HG02970 (cell line): ENCODE data around the gene PSMC1.
"Not testable (repeated sequence)": the region's sequence is repeated elsewhere in the genome, so short reads cannot be mapped to it uniquely, and the experiment has no call there.

Source experiments
- ATAC-seq: cut with Tn5 transposase; IDR thresholded peaks from one replicate; pipeline ENCODE4 v1.9.1; 2021; ENCODE audit warnings: mild to moderate bottlenecking, moderate library complexity, moderate number of reproducible peaks; ENCODE audit not compliant: unreplicated experiment, low FRiP score

The PSMC1 gene

DNA sequence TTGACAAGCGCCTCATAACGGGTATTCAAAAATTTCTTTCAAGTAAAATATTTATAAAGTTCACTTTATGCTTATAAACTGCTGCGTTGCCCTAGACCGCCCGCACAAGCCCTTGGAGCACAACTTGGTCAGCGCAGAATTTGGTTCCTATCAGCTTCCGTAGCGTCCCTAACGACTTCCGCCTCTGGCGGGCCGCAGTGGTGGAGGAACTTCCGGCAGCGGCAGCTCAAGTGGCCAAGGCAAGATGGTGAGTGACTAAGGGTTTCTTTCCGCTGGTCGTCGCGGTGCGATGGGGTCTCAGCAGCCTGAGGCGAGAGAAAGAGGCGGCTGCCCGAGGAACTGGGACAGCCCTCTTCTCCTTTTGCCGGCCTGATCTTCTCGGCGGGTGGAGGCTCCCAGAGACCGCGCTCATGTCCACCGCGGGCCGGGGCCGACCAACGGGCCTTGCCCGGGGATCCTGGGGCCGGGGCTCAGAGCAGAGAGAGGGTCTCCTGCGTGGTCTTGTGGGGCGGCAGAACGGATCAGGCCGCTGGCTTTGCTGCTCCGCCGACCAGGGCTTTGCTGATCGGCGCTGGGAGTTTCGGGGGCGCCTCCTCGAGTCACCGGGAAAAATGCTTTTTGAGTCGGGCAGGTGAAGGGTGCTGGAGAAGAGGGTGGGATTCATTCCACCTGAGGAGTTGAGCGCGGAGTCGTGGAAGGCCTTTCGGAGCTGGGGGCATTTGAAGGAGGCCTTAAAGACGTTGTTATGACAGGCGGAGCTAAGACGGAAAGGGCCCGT is at the start of gene PSMC1:
TSS of gene PSMC1 (plus strand) at position 200 of the 778 bp plus-strand sequence. CDS start at position 245, 45 bp downstream.
- peak; percentile 92 for ATAC-seq

DNA sequence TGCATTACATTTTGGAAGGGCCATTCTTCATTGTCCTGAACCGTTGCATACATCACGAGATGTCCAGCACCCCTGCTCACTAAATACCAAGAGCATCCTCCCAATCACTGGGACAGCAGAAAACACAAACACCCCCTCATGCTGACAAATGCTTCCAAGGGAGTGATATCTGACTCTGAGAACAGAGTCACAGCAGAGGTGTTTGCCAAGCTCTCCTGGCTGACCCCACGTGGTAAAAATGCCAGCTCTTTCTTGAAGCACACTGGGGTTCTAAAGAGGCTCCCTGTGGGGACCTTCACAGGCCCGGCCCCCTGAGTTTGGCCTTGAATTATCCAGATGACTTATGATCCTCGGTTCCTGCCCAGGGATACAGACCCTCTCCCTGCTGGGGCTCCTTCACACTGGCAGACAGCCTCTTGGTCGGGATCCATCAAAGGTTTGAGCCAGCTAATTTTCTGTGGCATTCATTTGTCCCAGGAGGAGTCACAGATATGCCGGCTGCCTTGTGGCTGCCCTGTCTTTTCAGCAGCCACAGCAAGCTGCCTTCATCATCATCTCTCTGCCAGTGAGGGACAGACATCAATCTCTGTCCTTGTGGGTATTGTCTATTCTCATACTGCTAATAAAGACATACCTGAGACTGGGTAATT is 43.1 kb upstream of the PSMC1 start:
- ATAC-seq = no peak

DNA sequence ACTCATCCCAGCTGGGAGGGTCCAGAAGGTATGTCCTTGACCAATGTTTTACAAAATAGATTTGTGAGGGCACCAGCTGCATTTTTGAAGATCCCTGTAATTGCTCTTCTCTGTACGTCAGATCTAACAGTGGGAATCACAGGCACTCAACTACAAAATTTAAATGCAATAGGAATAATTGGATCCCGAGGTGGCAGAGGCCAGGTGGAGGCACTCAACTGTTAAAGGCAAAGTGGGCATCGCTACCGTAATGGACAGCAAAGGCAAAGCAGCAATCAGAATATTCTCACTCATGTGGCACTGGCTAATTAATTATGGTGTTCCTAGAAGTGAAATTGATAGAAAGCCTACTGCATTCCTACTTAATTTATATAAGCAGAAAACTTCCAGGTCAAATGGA is 27.9 kb upstream of the PSMC1 start:
- ATAC-seq = no peak

DNA sequence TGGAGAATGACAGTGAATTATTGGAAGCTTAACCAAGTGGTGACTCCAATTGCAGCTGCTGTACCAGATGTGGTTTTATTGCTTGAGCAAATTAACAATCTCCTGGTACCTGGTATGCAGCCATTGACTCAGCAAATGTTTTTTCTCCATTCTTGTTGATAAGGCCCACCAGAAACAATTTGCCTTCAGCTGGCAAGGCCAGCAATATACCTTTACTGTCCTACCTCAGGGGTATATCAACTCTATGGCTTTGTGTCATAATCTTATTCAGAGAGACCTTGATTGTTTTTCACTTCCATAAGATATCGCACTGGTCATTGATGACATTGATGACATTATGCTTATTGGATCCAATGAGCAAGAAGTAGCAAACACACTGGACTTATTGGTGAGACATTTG is 26.4 kb upstream of the PSMC1 start:
- not testable (repeated sequence) for ATAC-seq

GRCh38 chr14:90235179-90235976 is 21.0 kb upstream of the PSMC1 start:
- ATAC-seq = no peak

DNA sequence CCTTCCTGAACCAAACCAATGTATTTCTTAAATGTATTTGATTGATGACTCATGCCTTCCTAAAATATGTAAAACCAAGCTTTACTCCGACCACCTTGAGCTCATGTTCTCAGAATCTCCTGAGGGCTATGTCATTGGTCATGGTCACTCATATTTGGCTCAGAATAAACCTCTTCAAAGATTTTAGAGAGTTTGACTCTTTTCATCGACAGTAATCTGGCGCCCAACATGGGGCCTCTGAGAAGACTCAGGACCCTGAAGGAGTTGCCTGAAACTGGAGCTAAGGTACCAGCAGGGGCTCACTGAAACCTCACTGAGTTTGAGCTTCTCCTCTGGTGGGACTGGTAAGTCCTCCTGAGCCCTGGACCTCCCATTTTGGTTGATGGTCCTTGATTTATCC is 17.2 kb upstream of the PSMC1 start:
- no peak for ATAC-seq

DNA sequence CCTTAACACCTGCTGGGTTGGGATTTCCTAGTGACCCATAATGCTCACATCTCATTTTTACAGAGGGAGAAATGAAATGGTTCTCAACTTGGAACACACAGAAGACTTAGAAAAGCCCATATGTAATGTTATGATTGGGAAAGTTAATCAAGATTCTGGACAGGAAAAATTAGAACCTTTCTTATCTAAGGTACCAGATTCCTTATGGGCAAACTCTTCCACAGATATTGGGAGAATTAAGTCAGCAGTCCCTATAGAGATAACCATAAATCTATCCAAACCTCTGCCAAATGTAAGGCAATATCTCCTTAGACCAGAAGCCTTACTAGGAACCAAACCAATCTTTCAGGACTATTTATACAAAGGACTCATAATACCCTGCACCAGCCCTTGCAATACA is 13.9 kb upstream of the PSMC1 start:
- ATAC-seq = no peak

DNA sequence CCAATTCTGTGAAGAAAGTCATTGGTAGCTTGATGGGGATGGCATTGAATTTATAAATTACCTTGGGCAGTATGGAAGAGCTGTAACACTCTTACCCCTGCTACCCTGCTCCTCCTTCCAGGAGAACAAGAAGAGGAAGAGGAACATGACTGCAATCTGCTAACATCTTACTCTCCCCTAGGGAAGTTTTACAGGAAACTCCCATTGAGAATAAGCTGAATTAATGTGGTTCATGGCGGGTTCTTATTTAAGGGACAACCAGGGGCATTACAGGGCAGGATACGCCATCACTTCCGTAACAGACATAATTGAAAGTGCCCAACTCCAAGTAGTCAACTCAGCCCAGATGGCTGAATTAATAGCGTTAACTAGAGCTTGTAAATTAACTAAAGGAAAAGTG is 9.4 kb upstream of the PSMC1 start:
- no peak for ATAC-seq

GRCh38 chr14:90247441-90247840 is 8.9 kb upstream of the PSMC1 start:
- ATAC-seq = not testable (repeated sequence)

DNA sequence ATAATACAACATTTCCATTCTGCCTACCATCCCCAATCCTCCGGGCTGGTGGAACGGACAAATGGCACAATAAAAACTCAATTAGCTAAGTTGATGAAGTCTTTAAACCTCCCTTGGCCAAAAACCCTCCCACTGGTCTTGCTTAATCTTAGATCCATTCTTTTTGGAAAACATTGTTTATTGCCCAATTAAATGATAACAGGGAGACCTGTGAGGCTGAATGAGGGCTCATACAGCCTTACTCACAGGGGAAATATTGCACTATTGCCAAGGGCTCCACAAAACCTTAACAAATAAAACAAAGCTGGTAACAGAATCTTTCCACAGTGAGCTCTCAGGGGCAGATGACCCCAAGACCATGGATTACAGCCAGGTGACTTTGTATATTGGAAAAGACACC is 7.8 kb upstream of the PSMC1 start:
- ATAC-seq = no peak

DNA sequence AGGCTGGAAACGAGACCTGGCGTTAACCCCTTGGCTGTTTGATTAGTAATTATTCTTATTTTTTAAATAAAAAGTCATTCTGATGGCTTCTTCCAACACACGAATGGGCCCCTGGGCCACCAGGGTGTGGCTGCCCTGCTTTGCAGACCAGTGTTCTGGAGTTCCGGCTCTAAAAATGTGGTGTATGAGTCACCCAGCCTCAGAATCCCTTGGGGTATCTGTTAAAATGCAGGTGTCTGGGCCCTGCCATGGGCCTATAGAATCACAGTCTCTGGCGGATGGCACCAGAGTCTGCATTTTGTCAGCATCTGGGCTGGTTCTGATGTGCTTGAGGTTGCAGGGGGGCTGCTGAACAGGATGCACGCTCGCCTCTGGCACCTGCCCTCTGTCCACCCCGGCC is 2.5 kb upstream of the PSMC1 start:
- ATAC-seq = no peak

DNA sequence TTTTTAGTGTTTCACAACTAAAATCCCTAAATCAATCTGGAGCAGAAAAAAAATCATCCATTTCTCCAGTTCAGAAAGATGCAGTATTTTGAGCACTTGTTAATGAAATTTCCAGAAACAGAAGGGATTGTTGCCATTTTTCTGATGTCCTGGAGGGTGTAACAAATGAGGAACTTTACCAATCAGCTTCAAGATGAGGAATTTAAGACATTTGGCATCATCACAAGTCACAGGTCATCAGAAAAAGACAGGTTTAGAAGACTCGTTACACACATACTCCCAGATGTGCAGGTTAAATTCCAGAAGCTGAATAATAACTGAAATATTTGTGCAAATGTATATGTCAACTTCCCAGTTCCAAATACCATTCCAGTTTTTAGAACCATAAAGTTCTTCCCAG is 482 bp upstream of the PSMC1 start:
- no peak for ATAC-seq

GRCh38 chr14:90263748-90264449 is 7.5 kb downstream of the PSMC1 start:
- peak; percentile 89 for ATAC-seq

DNA sequence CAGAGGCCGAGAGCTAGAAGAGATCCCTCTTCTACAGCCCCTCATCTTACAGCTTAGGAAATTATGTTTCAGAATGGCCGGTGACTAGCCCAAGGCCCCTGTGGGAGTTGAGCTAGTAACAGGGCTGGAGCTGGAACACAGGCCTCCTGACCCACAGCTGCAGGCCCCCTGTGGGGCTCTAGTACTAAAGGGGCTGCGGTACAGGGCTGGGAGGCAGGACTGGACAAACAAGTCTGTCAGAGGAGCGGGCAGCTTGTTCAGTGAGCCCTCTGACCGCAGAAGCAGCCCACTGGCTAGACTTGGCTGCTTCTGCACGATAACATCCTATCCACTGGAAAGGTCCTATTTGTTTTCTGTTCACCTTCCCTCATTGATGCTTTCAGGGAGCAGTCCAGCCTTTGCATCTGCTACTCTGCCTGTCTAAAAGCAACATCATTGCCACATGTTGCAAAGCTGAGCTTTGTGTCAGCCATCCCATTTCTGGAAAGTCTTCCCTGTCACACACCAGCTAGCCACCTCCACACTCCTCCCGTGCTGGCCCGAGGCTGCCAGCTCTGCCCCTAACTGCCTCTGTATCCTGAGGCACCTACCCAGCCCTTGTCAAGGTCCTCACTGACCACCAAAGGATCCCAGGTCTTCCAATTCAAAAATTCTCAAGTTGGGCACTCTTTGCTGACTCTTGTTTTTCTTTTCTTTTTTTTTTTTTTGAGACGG is 10.2 kb downstream of the PSMC1 start:
- ATAC-seq = no peak

DNA sequence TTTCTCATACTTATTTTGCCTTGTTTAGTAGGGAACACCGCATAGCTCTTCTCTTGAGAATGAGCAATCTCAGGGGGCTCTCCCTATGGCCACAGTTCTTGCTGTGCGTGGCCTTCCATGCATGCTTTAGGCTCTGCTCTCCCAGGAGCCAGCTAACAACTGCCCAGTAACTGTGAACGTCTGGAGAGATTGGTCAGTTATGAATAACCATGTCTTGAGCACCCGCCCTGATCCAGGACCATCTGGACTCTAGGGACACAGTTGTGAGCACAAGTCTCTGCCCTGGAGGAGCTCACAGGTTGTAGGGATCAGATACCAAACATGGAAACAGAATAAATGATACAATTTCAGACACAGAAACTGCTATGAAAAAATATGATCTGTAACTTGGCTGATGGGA is 12.1 kb downstream of the PSMC1 start:
- no peak for ATAC-seq

GRCh38 chr14:90272523-90272922 is 16.2 kb downstream of the PSMC1 start:
- no peak for ATAC-seq

DNA sequence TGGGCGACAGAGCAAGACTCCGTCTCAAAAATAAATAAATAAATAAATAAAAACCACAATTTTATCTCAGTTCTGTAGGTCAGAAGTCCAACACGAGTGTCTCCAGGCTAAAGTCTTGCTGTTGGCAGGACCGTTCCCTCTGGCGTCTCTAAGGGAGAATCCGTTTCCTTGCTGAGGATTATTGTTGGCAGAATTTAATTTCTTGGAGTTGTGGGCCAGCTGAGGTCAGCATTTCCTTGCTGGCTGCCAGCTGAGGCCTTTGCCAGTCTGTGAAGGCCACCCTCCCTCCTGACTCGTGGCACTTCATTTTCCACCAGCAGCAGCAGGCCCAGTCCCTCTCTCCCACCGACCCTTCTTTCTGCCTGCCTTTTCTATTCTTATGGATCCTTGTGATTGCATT is 17.2 kb downstream of the PSMC1 start:
- no peak for ATAC-seq

DNA sequence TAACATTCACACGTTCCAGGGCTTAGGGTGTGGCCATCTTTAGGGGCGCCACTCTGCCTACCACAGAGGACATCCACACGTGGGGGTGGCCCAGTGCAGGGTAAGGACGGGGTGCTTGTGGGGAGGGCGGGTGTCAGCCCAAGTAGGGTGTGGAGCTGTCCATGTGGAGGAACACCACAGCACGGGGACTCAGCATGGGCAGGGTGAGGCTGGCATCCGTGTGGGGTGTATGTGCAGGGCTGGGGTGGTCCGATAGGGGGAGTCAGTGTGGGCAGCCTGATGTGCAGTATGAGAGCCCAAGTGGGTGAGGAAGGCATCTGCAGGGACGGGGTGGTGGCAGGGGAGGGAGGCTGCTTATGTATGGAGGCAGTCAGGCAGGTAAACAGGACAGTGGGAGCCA is 17.7 kb downstream of the PSMC1 start:
- no peak for ATAC-seq

DNA sequence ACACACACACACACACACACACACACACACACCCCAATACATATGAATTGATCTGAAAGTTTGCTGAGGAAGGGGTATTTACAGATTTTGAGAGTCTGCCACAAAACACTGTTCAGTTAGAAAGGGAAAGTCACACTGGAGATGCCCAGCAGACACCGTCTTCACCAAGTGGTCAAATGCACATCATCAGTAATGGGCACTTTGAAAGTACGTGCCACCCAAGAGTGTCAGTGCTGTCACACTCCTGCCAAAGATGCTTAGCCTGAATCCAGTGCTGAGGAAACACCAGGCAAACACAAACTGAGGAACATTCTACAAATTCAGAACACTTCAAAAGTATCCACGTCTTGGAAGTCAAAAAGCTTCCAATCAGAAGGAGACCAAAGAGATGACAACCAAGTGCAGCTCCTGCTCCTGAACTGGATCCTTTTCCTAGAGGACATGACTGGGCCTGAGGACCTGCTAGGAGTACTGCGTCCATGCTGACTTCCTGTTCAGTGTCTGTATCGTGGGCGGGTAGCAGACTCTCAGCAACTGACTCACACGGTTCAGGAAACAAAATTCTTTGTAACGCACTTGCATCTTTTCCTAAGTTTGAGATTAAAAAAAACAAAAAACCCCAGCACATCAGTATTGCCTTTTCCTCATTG is 18.6 kb downstream of the PSMC1 start:
- no peak for ATAC-seq

DNA sequence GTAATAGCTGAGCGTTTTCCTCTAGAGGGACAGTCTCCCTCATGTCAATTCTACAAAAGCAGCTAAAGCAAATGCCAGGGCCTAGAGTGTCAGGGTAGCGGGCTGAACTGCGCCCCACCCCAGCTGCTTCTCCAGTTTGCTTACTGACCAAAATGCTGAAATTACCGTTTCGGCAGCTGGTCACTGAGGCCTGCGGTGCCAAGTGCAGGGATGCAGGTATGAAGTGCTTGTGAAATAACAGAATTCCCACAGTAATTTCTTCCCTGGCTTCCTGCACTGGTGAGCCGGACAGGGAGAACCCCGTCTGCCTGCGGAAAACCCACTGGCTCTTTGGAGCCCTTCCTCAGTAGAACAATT is 19.1 kb downstream of the PSMC1 start:
- ATAC-seq = no peak
